Stimulated activated CD4-positive, alpha-beta T cell treated with anti-CD3 and anti-CD28 coated beads, Interleukin-12 subunit alpha, Interleukin-12 subunit beta, amount 100 ng/mL, for 4 hours (primary cell): ENCODE measurements around the gene HOXA3.

Source experiments
- DNase-seq: peaks from one replicate; pipeline ENCODE4 v3.0.0-alpha.2; 2020

HOXA3 gene

GRCh38 chr7:27079234-27079975 lies 73.0 kb downstream of the HOXA3 start:
- DNase-seq, result no peak

GRCh38 chr7:27078616-27079233 lies 73.7 kb downstream of the HOXA3 start:
- no peak for DNase-seq

- DNase-seq, result no peak
These were observed 79.3 kb downstream of the HOXA3 start for GRCh38 chr7:27073076-27073475.

GRCh38 chr7:27071622-27072390 lies 80.6 kb downstream of the HOXA3 start:
- no peak for DNase-seq

- no peak for DNase-seq
These were observed 84.1 kb downstream of the HOXA3 start for GRCh38 chr7:27068259-27068658.

- DNase-seq, result no peak
These were observed 86.2 kb downstream of the HOXA3 start for GRCh38 chr7:27066148-27066547.

- no peak for DNase-seq
These were observed 86.7 kb downstream of the HOXA3 start for GRCh38 chr7:27065709-27066108.

GRCh38 chr7:27064661-27065060 lies 87.7 kb downstream of the HOXA3 start:
- no peak for DNase-seq

- no peak for DNase-seq
These were observed 88.2 kb downstream of the HOXA3 start for GRCh38 chr7:27064159-27064558.

- DNase-seq, result no peak
These were observed 89.4 kb downstream of the HOXA3 start for GRCh38 chr7:27062946-27063345.
